Measurements from ENCODE around the gene TLE3. TPM values are rescaled to one million over a fixed set of nuclear protein-coding genes. Genes with fewer than 3 reads are reported as not detected.

Gene TLE3
- total RNA-seq, 2 donors from 2014 or later = 157 to 246 TPM

DNA sequence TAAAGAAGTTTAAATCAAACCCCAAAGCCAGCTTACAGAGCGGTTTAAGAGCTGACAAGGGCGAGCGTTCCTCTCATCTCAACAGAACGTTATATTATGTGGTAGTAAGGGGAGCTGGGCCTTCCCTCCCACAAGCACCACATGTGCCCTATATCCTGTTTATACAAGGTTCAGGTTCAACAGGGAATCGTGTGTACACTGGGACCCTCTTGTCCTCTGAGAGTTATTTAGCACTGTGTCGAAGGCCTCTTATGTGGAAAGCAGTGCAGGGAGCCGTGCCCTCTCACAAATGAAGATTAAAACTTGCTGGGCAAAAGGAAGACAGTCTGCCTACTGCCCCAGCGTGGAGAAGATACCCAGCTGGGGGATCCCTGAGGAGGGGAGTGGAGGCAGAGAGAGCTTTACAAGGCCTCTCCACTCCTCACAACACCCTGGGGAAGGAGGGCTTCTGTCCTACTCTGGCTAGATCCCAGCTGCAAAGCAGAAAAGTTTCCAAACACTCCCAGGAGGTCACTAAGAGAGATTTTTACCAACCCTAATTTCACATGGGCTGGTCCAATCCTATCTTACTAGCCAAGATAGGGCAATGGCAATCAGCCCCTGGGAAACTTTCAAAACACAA, 2.9 kb downstream of the TLE3 start:
- H3K27ac ChIP-seq = peak overlapping the region; percentile 92 to 97
- peak; percentile 44 for DNase-seq (ENCODE audit: low spot score)
- WGBS = 26% methylated on average over 8 of the region's 8 CpGs

DNA sequence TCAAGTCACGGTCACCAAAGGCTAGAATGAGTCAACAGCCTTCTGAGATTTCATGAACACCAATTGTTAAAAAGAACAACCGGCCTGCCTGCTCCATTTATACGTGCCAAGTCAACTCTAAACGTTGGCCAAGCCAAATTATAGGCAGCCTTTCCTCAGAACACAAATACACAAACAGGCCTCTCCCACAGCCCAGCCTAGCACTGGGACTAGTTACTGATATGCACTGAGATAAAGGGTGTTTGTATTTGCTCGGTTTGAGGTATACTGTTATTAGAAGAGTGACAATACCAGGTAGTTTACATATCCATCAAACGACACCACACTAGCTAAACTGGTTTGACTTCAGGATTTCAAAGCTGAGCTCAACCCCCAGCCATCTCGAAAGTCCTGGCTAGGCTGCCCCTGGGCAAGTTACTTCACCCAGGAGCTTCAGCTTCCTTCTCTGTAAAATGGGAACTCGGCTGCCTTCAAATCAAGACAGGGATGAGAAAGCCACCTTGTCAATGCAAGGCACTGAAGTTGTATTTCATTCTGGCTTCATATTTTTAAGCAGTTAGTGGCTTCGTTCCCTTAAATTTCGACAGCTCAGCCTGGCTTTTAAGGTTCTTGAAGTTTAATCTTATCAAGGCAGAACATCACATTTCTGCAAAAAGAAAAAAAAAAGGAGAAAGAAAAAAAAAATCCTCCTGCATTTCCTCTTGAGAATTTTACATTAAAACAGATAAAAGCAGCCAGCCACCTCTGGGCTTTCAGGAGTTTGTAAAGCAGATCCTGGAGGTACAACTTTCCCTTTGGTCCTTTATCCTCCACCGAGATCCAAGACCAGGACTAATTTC, 4.0 kb downstream of the TLE3 start:
- Histone ChIP-seq H3K36me3 (no peaks in the 10 kb centered on the region), H3K27me3 (replicated peaks; ENCODE audit: insufficient read depth) (no peaks in the 10 kb centered on the region), H3K27ac (peak overlapping the region; percentile 92 to 97), H3K4me1 (replicated peaks) (peaks cover 33% of the 10 kb centered on the region), H3K9me3 (no peaks in the 10 kb centered on the region), H3K4me3 (peak overlapping the region; percentile 95 to 96)
- TF ChIP-seq POLR2AphosphoS5 (IDR thresholded peaks at IDR 0.05) (peak; percentile 94), POLR2A (IDR thresholded peaks at IDR 0.05) (no peak)
- TF ChIP-seq, protein P1, sequence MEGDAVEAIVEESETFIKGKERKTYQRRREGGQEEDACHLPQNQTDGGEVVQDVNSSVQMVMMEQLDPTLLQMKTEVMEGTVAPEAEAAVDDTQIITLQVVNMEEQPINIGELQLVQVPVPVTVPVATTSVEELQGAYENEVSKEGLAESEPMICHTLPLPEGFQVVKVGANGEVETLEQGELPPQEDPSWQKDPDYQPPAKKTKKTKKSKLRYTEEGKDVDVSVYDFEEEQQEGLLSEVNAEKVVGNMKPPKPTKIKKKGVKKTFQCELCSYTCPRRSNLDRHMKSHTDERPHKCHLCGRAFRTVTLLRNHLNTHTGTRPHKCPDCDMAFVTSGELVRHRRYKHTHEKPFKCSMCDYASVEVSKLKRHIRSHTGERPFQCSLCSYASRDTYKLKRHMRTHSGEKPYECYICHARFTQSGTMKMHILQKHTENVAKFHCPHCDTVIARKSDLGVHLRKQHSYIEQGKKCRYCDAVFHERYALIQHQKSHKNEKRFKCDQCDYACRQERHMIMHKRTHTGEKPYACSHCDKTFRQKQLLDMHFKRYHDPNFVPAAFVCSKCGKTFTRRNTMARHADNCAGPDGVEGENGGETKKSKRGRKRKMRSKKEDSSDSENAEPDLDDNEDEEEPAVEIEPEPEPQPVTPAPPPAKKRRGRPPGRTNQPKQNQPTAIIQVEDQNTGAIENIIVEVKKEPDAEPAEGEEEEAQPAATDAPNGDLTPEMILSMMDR (IDR thresholded peaks at IDR 0.05) = no peak
- intact Hi-C loops (cut with DNase I) = loop anchor here (10.0 kb wide), 3 partner anchors 371 to 629 kb away; no protein-coding TSS in a partner anchor
- DNase-seq (ENCODE audit: low spot score) = peak; percentile 88
- 18% methylated on average over 11 of the region's 11 CpGs for whole genome bisulfite sequencing

More for the DNA sequence above, 2.9 kb downstream of the TLE3 start:
- intact Hi-C loops (cut with DNase I) = loop anchor here (10.0 kb wide), 3 partner anchors 370 to 630 kb away; no protein-coding TSS in a partner anchor
- Histone ChIP-seq H3K4me3 (peak overlapping the region; percentile 95 to 96), H3K9me3 (no peaks in the 10 kb centered on the region), H3K36me3 (no peaks in the 10 kb centered on the region), H3K27me3 (replicated peaks; ENCODE audit: insufficient read depth) (no peaks in the 10 kb centered on the region), H3K4me1 (replicated peaks) (peaks cover 22% of the 10 kb centered on the region)
- TF ChIP-seq POLR2AphosphoS5 (IDR thresholded peaks at IDR 0.05) (peak; percentile 60), POLR2A (IDR thresholded peaks at IDR 0.05) (peak; percentile 9)
- TF ChIP-seq, protein P1 (IDR thresholded peaks at IDR 0.05) = no peak

DNA sequence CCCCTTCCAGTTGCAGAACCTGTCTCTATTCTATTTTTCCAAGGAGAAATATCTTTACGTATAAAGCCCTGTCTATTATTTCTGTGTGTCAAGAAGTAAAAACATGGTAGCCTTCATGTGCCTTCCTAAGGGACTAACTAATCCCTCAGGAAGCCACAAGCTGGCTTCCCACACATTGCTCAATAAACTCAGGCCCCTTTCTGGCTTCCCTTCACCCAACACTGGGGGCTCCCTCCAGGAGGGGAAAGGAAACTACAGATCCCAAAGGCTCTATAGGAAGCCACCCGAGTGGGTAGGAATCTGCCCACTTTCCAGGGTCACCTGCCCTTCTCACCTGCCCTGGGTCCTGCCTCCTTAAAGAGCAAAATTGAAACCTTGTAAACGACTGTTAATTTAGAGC, 4.6 kb downstream of the TLE3 start:
- intact Hi-C loops (cut with DNase I) = loop anchor here (10.0 kb wide), 3 partner anchors 372 to 628 kb away; no protein-coding TSS in a partner anchor
- peak overlapping the region; percentile 7 to 30 for H3K4me3 ChIP-seq
- no peaks in the 10 kb centered on the region for H3K36me3 ChIP-seq
- TF ChIP-seq POLR2A (IDR thresholded peaks at IDR 0.05) = no peak
- no peak for TF ChIP-seq POLR2AphosphoS5 (IDR thresholded peaks at IDR 0.05)
- TF ChIP-seq, protein P1 (IDR thresholded peaks at IDR 0.05) = no peak
- no peaks in the 10 kb centered on the region for H3K9me3 ChIP-seq
- 27% methylated on average over 3 of the region's 3 CpGs for WGBS
- H3K27me3 ChIP-seq (replicated peaks; ENCODE audit: insufficient read depth) = no peaks in the 10 kb centered on the region
- H3K27ac ChIP-seq = peak overlapping the region; percentile 4 to 97
- peaks cover 37% of the 10 kb centered on the region for H3K4me1 ChIP-seq (replicated peaks)
- DNase-seq (ENCODE audit: low spot score) = no peak

DNA sequence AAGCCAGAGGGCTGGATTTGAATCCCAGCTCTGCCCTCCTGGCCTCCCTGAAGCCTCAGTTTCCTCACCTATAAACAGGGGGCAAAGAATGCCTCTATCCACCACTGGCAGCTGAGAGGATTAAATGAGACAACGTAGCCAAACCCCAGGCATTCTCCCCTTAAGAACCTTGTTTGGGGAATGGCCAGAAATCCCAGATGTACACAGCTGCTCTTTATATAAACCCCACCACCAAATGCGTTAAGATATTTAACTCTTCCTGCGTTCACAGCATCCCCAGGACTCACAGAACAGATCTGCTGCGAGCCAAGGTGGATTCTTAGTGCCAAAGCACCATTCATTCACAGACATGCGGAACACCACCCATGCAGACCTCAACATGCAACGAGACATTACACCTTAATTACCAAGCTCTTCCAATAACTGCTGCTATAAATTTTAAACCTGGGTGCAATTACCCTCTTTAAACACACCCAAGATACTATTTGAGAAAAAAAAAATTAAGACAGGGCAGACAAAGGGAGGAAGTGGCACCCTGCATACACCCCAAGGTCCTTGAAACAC, 5.2 kb downstream of the TLE3 start:
- intact Hi-C loops (cut with DNase I) = loop anchor here (10.0 kb wide), 3 partner anchors 372 to 628 kb away; no protein-coding TSS in a partner anchor
- Histone ChIP-seq H3K27ac (peak overlapping the region in 1 of 2 donors; percentile 97), H3K36me3 (no peaks in the 10 kb centered on the region), H3K9me3 (no peaks in the 10 kb centered on the region), H3K4me3 (peak overlapping the region; percentile 7 to 30), H3K27me3 (replicated peaks; ENCODE audit: insufficient read depth) (no peaks in the 10 kb centered on the region), H3K4me1 (replicated peaks) (peaks cover 37% of the 10 kb centered on the region)
- no peak for DNase-seq (ENCODE audit: low spot score)
- TF ChIP-seq POLR2A (IDR thresholded peaks at IDR 0.05) (no peak), POLR2AphosphoS5 (IDR thresholded peaks at IDR 0.05) (no peak)
- TF ChIP-seq, protein P1 (IDR thresholded peaks at IDR 0.05) = no peak
- 39% methylated on average over 6 of the region's 6 CpGs for WGBS

Measured in prostate gland (tissue), 2 donors.